ENCODE results near the gene VIT.

GRCh38 chr2:36653155-36653554 is 43.4 kb upstream of the VIT start:
- TF ChIP-seq CTCF (conservative IDR thresholded peaks at IDR 0.05; ENCODE audit: low read depth, low read length) (no peak), EZH2 (IDR thresholded peaks at IDR 0.05; ENCODE audit: low read length, unreplicated experiment) (no peak), EZH2phosphoT487 (IDR thresholded peaks at IDR 0.05; ENCODE audit: borderline replicate concordance, low read length) (no peak)
